Activated effector memory CD4-positive, alpha-beta T cell treated with anti-CD3 and anti-CD28 coated beads, Interleukin-2, amount 50 U/mL, for 16 hours (primary cell): ENCODE measurements around the gene GREB1.

Experiments used
- DNase-seq: peaks from one replicate; pipeline ENCODE4 v3.0.0-alpha.2; 2020

Gene GREB1

DNA sequence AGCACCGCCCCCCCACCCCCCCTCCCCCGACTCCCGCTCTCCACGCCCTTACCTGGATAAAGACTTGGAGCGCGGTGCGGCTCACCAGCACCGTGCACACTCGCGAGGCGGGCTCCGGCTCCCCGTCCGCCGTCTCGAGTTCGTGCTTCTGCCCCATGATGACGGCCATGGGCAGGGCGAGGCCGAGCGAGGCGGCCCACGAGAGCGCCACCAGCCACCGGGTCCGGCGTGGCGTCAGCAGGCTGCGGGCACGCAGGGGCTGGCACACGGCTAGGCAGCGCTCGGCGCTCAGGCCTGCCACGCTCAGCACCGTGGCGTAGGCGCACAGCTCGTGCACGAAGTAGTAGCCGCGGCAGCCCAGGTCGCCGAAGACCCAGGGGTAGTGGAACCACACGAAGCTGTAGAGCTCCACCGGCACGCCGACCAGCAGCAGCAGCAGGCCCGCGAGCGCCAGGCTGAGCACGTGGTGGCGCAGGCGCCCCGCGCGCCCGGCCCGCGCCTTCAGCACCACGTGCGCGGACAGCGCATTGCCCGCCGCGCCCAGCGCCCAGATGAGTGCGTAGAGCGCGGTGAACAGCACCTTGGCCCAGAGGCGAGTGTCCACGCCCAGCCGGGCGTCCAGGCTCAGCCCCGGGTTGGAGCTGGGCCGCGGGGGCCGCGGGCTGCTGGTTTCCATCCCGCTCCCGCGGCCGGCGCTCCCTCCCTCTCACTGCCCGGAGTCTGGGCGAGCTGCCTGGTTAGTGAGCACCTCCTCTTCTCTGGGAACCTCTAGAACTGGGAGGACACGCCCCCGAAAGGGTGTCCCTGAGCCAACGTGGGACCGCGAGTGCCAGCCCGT lies 135.8 kb downstream of the GREB1 start, which contains the start of gene NTSR2:
TSS of gene NTSR2 (minus strand) at position 742 of the 838 bp plus-strand sequence. CDS start at position 676, 66 bp downstream.
- DNase-seq, result no peak

DNA sequence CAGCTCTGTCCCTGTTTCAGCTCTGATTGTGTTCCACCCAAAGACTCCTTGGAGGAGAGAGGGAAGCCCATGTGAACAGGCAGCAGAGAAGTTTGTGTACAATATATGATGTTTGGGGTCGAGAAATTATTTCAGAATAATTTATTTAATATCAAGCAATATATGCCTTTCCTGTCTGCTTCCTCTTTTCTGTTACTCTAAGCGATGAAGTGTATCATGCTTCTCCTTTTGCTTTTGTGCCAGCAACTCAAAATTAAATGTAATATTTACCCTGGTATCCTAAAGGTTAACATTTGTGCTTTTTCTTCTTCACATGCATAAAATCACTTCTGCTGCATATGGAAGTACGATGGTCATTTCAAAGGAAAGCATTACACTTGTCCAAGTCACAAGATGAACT lies 138.6 kb downstream of the GREB1 start:
- DNase-seq, result no peak

DNA sequence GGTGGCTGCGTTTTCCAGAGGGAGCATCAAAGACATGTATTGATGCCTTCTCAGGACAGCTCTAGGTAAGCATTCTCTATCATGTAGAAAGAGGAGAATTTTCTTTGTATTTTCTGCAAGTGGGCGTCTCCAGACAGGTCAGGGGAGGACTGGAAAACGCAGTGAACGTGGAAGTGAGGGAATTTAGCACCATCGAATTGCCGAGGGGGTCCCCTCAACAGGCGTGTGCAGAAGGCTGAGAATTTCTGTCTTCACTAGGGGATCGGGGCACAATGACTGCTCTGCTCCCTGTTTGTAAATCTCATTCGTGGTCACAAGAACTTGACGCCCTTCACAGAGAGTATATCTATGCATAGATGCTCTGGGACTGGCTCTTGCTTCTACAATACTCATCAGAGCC lies 141.1 kb downstream of the GREB1 start:
- DNase-seq, result no peak

DNA sequence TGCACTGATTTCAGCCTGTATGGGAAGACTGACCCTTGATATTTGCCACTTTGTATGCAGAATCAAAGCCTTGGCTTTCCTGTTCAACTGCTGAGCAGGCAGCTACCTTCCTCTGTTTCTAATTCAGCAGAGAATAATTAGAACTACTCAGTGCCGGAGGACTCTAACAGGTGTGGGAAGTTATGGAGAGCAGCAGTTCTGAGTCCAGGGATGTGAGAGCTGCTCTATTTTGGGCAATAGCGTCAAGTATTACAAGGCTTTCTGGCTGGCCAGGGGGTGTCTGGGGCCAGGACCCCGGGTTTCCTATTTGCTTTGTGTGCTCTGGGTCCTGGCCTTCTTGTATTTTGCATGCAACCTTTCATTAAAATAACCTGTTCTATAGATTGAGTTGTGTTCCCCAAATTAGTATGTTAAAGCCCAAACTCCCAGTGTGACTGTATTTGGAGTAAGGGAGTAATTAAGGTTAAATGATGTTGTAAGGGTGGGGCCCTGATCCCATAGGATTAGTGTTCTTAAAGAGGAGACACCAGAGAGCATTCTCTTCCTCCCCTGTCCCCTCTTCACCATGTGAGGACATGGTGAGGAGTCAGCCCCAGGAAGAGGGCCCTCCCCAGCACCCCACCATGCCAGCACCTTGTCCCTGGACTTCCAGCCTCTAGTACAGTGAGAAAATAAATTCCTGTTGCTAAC lies 141.7 kb downstream of the GREB1 start:
- DNase-seq, result no peak

DNA sequence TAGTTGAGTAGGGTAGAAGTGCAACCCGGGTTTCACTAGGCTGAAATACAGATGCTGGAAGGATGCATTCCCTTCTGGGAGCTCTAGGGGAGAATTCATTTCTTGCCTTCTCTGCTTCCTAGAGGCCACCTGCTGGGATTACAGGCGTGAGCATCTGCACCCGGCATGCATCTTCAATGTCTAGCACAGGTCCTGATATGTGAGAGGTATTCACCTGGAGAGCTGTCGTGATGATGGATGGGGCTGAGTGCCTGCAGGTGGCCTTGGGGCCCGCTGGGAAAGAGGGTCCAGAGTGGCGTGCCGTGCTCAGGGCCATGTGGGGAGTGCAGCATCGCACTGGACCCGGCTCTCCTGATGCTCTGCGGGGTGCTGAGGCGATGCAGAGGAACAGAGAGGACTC lies 142.8 kb downstream of the GREB1 start:
- DNase-seq, result no peak

DNA sequence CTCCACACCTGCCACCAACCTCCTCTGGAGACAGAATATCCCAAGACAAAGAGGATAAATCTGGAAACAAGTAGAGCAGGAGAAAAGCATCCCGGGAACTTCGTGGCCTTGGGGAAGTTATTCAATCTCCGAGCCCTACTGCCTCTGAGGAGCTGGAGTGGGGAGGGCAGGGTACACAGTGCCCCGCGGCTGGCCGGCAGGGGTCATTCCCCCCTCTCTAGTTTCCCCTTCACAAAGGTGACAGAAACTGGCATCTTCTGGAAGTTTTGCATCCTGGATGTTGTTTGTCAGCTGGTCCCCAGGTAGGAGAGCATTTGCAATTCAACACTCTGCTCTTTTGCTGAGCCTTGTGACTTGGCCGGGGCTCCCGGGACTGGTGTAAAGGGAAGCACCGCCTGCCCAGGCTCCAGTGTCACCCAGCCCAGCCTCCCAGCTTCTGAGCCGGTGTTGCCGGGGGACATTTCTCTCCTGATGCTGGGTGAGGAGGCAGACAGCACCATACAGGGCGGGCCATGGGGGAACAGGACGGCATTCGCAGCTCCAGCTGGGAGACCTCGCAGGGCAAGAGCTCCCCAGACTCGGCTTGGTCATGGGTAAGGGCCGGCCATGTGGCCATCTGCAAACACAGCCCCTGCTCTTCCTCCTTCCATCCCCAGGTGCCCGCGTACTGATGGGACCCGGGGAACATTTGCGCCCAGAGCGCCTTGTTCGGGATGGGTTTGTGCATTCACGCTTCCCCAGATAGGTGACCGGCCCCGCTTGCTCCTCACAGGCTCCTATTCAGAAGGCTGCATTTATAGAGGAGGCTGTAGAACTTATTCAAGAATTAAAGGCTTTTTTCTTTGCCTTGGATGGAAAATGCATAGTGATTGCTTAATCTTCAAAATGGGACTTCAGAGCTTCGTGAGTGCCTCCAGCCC lies 143.6 kb downstream of the GREB1 start:
- no peak for DNase-seq

DNA sequence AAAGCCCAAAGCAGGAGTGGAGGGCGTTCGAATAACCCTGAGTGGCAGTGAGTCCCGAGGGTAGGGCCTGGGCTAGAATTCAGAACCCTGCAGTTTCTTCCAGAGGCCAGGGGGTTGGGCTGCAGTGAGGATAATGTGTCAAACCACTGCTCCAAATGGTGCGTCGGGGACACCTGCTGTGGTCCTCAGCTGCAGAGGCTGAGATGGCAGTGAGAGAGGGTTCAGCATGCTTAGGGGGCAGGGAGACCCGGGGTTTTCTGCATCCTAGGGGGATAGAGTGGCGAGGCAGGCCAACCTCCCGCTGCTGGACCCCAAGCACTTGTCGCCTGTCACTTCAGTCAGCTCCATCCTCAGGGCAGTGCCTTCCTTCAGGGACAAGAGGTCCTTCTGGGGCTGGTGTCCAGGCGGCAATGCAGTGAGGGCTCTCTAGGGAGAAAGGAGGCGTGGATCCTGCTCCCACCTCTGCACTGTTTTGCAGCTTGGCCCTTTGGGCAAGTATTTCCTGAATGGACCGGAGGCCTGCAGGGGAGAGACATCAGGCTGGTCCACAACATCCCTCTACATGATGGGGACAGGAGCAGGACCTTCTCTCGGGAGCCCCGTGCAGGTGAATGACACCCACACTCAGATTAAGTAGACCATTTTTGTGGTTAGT lies 144.6 kb downstream of the GREB1 start:
- DNase-seq, result no peak

DNA sequence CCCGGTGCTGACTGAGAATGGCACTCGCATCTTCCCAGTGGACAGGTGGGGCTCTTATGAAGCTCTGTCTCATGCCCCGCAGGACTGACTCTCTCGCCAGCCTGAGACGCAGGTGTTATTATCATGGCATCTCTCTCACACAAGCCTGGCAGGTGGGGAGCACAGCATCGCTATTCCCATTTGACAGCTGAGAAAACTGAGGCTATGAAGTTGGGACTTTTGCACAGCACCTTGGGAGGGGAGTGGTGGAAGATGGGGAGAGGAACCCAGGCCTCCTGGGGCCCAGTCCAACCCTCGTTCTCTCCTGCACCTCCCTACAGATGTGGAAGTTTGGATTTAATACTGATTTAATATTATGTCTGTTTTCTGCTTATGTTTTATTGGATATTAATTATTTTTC lies 145.2 kb downstream of the GREB1 start:
- DNase-seq, result peak; percentile 41

DNA sequence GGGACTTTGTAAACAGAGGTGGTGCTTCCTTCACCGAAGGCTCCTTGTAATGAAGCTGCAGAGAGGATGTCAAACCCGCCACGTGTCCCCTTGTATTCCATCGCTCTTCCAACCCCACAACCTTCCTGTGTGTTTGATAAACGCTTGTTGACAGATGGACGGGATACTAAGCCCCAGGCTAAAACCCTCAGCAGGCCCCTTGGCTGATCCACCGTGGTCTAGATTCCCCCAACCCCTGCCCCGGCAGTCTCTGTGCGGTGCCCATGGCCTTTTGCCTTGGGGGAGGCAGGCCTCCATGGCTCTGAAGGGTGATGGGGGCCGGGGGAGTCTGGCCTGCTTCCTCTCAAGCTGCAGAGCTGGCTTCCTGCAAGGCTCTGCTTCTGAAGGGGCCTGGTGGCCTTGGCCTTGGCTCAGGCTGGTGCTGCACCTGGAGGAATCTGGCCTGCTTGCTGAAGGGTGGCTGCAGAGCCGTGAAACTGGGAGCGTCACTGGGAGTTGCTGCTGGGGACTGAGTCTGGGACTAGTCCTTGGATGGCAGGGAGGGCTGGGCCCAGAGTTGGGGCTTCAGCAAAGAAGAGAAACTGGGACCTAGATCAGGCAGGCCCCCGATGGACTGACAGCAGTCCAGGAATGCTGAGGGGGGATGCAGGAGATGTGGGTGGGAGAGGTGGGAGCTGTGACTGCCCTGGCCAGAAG lies 145.8 kb downstream of the GREB1 start:
- peak; percentile 47 for DNase-seq

DNA sequence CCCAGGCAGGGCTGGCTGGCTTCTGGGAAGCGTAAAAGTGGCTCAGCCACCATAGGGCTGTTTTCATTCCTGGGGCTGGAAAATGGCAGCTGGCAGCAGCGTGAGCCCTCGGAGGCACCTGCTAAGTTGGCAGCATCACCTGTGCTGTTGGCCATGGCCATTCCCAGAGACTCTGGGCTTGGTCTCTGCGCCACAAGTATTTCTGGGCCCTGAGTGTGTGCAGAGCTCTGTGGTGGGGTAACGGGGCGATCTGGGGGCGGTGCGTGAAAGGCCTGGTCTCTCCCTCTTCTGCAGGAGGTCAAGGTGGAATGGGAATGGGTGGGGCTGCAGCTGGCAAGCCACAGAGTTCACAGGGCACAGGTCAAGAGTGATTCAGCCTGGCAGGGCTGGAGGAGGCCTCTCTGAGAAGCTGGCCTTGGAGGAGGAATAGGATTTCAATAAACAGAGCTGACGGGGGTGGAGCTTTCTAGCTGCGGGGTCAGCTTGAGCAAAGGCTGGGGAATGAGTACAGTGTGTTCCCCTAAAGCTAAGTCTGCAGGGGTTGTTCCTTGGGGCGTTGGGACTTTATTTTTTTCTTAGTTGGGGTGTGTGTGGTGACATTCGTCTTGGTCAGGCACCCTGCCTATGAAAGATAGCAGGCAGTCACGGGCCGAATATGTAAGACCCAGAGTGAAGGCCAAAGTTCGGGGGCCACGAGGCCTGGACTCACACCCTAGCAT lies 146.5 kb downstream of the GREB1 start:
- DNase-seq, result peak; percentile 53

DNA sequence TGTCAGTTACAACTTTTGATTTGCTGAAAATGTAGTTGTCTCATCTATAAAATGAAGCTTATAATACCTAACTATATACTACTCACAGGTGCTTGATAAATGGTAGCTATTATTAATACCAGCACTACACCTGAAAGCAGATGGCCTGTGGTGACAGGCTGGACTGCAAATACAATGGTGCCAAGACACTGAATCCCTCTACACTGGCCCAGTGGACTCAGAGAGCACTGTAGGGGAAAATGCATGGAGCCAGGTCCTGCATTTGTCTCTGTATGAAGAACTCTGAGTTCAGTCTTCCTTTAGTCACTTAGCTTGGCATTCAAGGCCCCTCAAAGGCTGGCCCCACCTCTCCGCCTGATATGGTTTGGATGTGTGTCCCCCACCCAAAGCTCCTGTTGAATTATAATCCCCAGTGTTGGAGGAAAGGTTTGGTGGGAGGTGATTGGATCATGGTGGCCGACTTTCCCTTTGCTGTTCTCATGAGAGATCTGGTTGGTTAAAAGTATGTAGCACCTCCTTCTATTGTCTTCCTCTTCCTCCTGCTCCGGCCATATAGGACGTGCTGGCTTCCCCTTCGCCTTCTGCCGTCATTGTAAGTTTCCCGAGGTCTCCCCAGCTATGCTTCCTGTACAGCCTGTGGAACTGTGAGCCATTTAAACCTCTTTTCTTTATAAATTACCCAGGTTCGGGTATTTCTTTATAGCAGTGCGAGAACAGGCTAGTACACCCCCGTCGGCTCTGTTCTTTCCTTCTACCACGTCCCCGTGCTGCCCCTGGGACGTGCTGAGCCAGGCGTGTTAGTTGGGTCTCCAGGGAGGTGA lies 147.3 kb downstream of the GREB1 start:
- peak; percentile 8 for DNase-seq

DNA sequence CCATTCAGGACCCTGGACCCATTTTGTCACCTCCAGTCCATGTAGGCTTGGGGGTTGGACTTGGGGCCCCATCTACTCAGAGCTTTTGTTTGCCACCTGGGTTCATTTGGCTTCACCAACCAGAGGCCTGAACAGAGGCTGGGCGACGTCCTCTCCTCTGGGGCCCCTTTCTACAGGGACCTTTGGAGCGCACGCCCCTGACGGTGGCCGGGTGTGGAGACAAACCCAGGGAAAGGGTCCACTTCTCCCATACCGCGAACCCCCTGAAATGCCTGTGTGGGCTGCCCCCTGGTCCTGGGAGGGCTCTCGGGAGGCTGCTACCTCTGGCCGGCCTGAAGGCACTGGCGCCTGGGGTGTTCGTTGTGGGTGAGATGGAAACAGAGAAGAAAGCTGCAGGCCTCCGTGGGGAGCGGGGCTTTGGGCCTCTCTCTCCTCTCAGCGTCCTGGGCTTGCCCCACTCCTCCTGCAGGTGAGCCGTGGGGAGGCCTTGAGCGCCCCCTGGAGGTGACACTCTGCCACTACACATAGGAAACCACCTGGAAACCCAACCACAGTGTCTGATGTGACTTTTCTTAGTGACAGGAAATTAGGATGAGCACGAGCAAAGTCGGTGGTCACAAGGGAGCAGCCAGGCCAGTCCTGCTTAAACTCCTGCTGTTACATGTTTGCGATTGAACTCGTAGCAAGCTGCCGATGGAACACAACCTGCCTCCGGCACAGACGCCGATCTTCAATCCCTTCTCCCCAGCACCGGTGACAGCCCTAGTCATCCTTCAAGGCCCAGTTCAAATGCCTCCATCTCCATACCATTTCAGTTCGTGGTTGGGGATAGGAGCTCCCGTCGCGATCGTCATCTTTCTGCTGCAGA lies 148.1 kb downstream of the GREB1 start:
- DNase-seq, result peak; percentile 82

DNA sequence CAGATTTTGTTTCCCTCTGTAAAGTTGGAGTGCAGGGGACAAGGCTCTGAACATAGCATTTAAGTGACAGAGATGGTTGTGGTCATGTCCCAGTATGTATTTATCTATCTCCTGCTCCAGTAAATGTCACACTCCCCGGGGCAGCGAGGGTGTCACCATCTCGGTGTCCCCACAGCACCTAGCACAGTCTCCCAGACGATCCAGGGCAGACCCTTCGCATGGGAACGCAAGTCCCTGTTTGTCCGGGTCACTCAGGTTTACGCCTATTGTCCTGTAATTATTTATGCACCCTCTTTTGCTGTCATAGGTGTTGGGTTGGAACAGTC lies 148.7 kb downstream of the GREB1 start:
- no peak for DNase-seq

DNA sequence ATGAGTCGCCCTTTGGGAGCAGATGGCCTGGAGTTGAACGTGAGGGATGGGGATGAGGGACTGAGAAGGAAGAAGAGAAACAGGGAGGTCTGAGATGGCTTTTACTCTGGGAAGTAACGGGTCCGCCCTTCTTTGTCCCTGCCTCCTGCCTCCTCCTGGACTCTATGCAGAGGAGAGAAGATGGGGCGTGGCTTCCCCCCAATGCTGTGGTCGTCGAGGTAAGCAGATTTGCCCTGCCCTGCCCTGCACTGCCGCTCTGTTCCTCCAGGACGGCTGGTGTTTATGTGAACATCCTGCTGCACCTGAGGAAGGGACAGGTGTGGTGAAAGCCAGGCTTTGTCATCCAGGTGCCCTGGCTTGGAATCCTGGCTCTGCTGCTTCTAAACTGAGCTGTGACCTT lies 149.6 kb downstream of the GREB1 start:
- DNase-seq, result no peak

DNA sequence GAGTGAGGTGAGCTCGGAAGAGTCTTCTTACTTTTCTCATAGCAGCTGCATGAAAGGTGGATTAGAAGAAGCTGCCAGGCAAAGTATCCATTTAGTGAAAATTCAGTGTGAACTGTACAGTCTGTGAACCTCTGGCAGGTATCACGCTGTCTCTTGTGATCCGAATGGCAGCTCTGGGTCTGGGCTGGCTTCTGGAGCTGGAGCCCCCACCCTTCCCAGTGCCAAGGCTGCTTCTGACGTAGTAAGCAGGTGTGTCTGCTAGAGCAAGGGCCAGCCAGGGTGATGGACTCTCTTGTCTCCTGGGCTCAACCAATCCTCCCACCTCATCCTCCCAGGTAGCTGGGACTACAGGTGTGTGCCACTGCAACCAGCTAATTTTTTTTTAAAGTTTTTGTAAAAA lies 150.1 kb downstream of the GREB1 start:
- no peak for DNase-seq

DNA sequence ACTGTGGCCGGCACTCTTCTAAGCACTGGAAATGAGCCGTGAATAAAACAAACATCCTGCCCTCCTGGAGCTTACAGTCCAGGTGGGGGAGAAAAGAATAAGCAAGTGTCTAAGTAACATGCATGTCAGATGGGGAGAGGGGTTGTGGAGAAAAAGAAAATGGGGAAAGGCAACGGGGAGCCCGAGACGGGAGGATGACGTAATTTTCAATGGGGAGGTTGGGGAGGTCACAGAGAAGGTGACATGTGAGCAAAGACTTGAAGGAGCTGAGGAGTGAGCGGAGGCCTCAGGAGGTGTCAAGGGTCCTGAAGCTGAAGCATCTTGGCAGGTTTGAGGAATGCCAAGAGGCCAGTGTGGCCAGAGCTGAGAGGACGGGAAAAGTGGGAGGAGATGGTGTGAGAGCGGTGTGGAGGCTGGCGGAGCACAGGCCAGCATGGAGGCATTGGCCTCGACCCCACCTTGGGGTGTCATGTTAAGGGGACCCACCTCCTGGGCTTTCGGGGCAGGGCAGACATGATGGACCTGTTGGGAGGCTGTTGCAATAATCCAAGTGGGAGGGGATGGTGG lies 151.1 kb downstream of the GREB1 start:
- no peak for DNase-seq

DNA sequence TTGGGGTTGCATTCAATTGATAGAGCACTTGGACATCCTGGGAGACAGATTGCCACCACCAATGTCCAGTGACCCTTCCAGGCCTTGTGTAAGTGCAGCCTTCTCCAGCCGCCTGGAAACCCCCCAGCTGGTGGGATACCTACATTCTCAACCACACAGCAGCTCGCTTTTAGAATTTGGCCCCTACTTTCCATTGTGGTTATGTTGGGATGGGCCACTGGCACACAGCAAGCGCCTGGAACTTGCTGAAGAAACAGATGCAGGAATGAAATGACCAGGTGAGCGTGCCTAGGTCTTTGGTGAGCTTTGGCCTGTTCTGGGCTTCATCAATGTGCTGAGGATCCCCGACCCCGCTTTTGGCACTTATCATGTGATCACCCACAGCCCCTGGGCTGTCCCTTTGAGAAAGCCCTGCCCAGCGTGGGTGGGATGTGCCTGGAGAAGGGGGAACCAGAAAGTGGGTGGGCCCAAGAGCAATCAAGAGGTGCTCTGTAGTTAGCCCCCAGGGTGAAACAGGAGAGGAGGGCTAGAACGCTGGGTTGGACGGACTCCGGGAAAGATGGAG lies 152.1 kb downstream of the GREB1 start:
- DNase-seq, result no peak

DNA sequence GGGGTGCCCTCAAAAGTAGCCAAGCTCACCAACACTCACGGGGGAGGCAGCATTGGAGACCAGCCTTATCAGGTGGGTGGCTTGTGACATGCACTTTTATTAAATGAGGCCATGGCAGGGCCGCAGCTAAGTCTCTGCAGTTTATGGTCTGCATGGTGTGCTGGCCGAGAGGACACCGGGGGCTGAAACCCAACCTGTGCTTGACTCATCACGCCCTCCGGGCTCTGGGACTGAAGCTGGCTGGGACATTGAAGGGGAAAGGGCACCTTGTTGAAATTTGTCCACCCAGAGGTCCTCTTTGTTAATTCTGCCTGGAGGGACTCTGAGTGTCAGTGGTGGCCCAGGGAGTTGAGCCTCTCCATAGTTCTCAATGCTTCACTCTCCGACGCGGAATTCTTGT lies 153.9 kb downstream of the GREB1 start:
- no peak for DNase-seq
